ENCODE data around the gene SSR1. TPM values are rescaled to one million over a fixed set of nuclear protein-coding genes. Genes with fewer than 3 reads are reported as not detected.

The SSR1 gene
- total and polyA plus RNA-seq, 2 of the 13 experiments (the other 11 are each of a cell fraction or from before 2014, with no cell fraction given), result 203 to 243 TPM

- TF ChIP-seq CBX1 (IDR thresholded peaks at IDR 0.05; ENCODE audit: low read depth), result peak; percentile 8
- no peak for TF ChIP-seq ONECUT2 (CRISPR knock-in tag; IDR thresholded peaks at IDR 0.05)
- TF ChIP-seq SMAD3 (CRISPR knock-in tag; IDR thresholded peaks at IDR 0.05), result peak; percentile 63
- TF ChIP-seq ARHGAP35 (CRISPR knock-in tag; IDR thresholded peaks at IDR 0.05; ENCODE audit: borderline replicate concordance), result no peak; the same call in 1 of the 2 replicates
- TF ChIP-seq RAD21 (CRISPR knock-in tag; IDR thresholded peaks at IDR 0.05), result peak; percentile 70
- peak; percentile 43; the same call in 1 of the 2 replicates for TF ChIP-seq SMAD1 (CRISPR knock-in tag; IDR thresholded peaks at IDR 0.05; ENCODE audit: borderline replicate concordance, low read depth)
- TF ChIP-seq, protein P1, sequence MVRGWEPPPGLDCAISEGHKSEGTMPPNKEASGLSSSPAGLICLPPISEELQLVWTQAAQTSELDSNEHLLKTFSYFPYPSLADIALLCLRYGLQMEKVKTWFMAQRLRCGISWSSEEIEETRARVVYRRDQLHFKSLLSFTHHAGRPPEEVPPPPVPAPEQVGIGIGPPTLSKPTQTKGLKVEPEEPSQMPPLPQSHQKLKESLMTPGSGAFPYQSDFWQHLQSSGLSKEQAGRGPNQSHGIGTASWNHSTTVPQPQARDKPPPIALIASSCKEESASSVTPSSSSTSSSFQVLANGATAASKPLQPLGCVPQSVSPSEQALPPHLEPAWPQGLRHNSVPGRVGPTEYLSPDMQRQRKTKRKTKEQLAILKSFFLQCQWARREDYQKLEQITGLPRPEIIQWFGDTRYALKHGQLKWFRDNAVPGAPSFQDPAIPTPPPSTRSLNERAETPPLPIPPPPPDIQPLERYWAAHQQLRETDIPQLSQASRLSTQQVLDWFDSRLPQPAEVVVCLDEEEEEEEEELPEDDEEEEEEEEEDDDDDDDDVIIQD (CRISPR knock-in tag; IDR thresholded peaks at IDR 0.05; ENCODE audit: low read depth), result peak; percentile 77
- TF ChIP-seq RBFOX2 (IDR thresholded peaks at IDR 0.05; ENCODE audit: low read depth, low read length), result peak; percentile 83
- TF ChIP-seq FOXC1 (CRISPR knock-in tag; IDR thresholded peaks at IDR 0.05; ENCODE audit: borderline replicate concordance), result peak; percentile 65; the same call in 1 of the 2 replicates
- peak; percentile 68; the same call in 1 of the 2 replicates for TF ChIP-seq KDM3A (CRISPR knock-in tag; IDR thresholded peaks at IDR 0.05; ENCODE audit: low read depth)
- peak; percentile 65; the same call in 2 of the 3 replicates for TF ChIP-seq MXI1 (IDR thresholded peaks at IDR 0.05; ENCODE audit: borderline replicate concordance, low read depth, low read length)
- TF ChIP-seq CCDC6 (CRISPR knock-in tag; IDR thresholded peaks at IDR 0.05), result 0 out of 2 replicates have a peak, but pooled peaks have one; percentile 30
- TF ChIP-seq ZSCAN9 (CRISPR knock-in tag; IDR thresholded peaks at IDR 0.05; ENCODE audit: borderline replicate concordance), result peak; percentile 87; the same call in 1 of the 2 replicates
- TF ChIP-seq HIVEP1 (CRISPR knock-in tag; IDR thresholded peaks at IDR 0.05), result peak; percentile 90
- TF ChIP-seq, protein P2, sequence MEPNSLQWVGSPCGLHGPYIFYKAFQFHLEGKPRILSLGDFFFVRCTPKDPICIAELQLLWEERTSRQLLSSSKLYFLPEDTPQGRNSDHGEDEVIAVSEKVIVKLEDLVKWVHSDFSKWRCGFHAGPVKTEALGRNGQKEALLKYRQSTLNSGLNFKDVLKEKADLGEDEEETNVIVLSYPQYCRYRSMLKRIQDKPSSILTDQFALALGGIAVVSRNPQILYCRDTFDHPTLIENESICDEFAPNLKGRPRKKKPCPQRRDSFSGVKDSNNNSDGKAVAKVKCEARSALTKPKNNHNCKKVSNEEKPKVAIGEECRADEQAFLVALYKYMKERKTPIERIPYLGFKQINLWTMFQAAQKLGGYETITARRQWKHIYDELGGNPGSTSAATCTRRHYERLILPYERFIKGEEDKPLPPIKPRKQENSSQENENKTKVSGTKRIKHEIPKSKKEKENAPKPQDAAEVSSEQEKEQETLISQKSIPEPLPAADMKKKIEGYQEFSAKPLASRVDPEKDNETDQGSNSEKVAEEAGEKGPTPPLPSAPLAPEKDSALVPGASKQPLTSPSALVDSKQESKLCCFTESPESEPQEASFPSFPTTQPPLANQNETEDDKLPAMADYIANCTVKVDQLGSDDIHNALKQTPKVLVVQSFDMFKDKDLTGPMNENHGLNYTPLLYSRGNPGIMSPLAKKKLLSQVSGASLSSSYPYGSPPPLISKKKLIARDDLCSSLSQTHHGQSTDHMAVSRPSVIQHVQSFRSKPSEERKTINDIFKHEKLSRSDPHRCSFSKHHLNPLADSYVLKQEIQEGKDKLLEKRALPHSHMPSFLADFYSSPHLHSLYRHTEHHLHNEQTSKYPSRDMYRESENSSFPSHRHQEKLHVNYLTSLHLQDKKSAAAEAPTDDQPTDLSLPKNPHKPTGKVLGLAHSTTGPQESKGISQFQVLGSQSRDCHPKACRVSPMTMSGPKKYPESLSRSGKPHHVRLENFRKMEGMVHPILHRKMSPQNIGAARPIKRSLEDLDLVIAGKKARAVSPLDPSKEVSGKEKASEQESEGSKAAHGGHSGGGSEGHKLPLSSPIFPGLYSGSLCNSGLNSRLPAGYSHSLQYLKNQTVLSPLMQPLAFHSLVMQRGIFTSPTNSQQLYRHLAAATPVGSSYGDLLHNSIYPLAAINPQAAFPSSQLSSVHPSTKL (CRISPR knock-in tag; IDR thresholded peaks at IDR 0.05), result peak; percentile 81
- peak; percentile 63 for TF ChIP-seq DMAP1 (CRISPR knock-in tag; IDR thresholded peaks at IDR 0.05)
- TF ChIP-seq CEBPB (IDR thresholded peaks at IDR 0.05; ENCODE audit: borderline replicate concordance, low read depth, low read length), result no peak
- TF ChIP-seq ZNF143 (CRISPR knock-in tag; IDR thresholded peaks at IDR 0.05), result no peak; the same call in 1 of the 2 replicates
- TF ChIP-seq, protein P3, sequence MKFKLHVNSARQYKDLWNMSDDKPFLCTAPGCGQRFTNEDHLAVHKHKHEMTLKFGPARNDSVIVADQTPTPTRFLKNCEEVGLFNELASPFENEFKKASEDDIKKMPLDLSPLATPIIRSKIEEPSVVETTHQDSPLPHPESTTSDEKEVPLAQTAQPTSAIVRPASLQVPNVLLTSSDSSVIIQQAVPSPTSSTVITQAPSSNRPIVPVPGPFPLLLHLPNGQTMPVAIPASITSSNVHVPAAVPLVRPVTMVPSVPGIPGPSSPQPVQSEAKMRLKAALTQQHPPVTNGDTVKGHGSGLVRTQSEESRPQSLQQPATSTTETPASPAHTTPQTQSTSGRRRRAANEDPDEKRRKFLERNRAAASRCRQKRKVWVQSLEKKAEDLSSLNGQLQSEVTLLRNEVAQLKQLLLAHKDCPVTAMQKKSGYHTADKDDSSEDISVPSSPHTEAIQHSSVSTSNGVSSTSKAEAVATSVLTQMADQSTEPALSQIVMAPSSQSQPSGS (CRISPR knock-in tag; IDR thresholded peaks at IDR 0.05), result peak; percentile 51; the same call in 1 of the 2 replicates
- peak; percentile 77 for TF ChIP-seq ZNF746 (CRISPR knock-in tag; IDR thresholded peaks at IDR 0.05)
- peak; percentile 88 for TF ChIP-seq TAF1 (CRISPR knock-in tag; IDR thresholded peaks at IDR 0.05)
- 0 out of 2 replicates have a peak, but pooled peaks have one; percentile 45 for TF ChIP-seq MIER2 (CRISPR knock-in tag; IDR thresholded peaks at IDR 0.05)
- peak; percentile 94 for TF ChIP-seq YY1 (IDR thresholded peaks at IDR 0.05; ENCODE audit: insufficient read depth, insufficient replicate concordance, low read depth, low read length)
- TF ChIP-seq ZNF782 (CRISPR knock-in tag; IDR thresholded peaks at IDR 0.05; ENCODE audit: borderline replicate concordance), result peak; percentile 90; the same call in 1 of the 2 replicates
Observed at GRCh38 chr6:7261032-7261841, 51.8 kb downstream of the SSR1 start (continued).
